KBM-7 (cell line): ENCODE results near the gene MAST4.

Source experiments
- DNase-seq: peaks from one replicate; pipeline ENCODE4 v3.0.0-alpha.2; 2015
- in situ Hi-C: fragments of 300-500 bp; cut with MboI; formaldehyde crosslinking; loops from 2 replicates; pipeline ENCODE4 v1.14.3; 2020; ENCODE audit warnings: low sequenced_read_pairs, low pct_unique_long_range_greater_than_20kb, mixed read lengths

Gene MAST4

GRCh38 chr5:66904189-66904588 lies 308.0 kb downstream of the MAST4 start:
- no peak for DNase-seq
- in situ Hi-C loops = no loop called here

- DNase-seq = no peak
- in situ Hi-C loops = no loop called here
Measured at GRCh38 chr5:66906021-66906420, 309.8 kb downstream of the MAST4 start.

GRCh38 chr5:66908230-66908629 lies 312.0 kb downstream of the MAST4 start:
- in situ Hi-C loops = no loop called here
- no peak for DNase-seq

- DNase-seq = no peak
- in situ Hi-C loops = no loop called here
Measured at GRCh38 chr5:66909364-66909763, 313.2 kb downstream of the MAST4 start.

GRCh38 chr5:66912787-66913186 lies 316.6 kb downstream of the MAST4 start:
- in situ Hi-C loops = no loop called here
- no peak for DNase-seq

- DNase-seq = no peak
- in situ Hi-C loops = no loop called here
Measured at GRCh38 chr5:66915531-66915930, 319.3 kb downstream of the MAST4 start.

- in situ Hi-C loops = no loop called here
- no peak for DNase-seq
Measured at GRCh38 chr5:66922881-66923280, 326.7 kb downstream of the MAST4 start.

- DNase-seq = no peak
- in situ Hi-C loops = no loop called here
Measured at GRCh38 chr5:66923457-66923856, 327.3 kb downstream of the MAST4 start.

GRCh38 chr5:66923922-66924321 lies 327.7 kb downstream of the MAST4 start:
- in situ Hi-C loops = no loop called here
- no peak for DNase-seq

- in situ Hi-C loops = no loop called here
Measured at GRCh38 chr5:66927140-66927539, 330.9 kb downstream of the MAST4 start.

GRCh38 chr5:66929281-66929680 lies 333.1 kb downstream of the MAST4 start:
- in situ Hi-C loops = no loop called here
- DNase-seq = no peak

More at GRCh38 chr5:66927140-66927539, 330.9 kb downstream of the MAST4 start:
- no peak for DNase-seq

- in situ Hi-C loops = no loop called here
- DNase-seq = no peak
Measured at GRCh38 chr5:66929995-66930394, 333.8 kb downstream of the MAST4 start.

- no peak for DNase-seq
Measured at GRCh38 chr5:66931651-66932050, 335.5 kb downstream of the MAST4 start.

GRCh38 chr5:66932457-66932856 lies 336.3 kb downstream of the MAST4 start:
- DNase-seq = no peak
- in situ Hi-C loops = no loop called here

More at GRCh38 chr5:66931651-66932050, 335.5 kb downstream of the MAST4 start:
- in situ Hi-C loops = no loop called here

GRCh38 chr5:66933066-66933465 lies 336.9 kb downstream of the MAST4 start:
- in situ Hi-C loops = no loop called here
- no peak for DNase-seq

- in situ Hi-C loops = no loop called here
- DNase-seq = no peak
Measured at GRCh38 chr5:66939094-66939493, 342.9 kb downstream of the MAST4 start.

GRCh38 chr5:66945389-66946349 lies 349.5 kb downstream of the MAST4 start:
- DNase-seq = no peak
- in situ Hi-C loops = no loop called here

GRCh38 chr5:66947458-66947857 lies 351.3 kb downstream of the MAST4 start:
- DNase-seq = no peak
- in situ Hi-C loops = no loop called here

GRCh38 chr5:66949066-66949465 lies 352.9 kb downstream of the MAST4 start:
- DNase-seq = no peak
- in situ Hi-C loops = no loop called here

GRCh38 chr5:66952153-66952552 lies 356.0 kb downstream of the MAST4 start:
- in situ Hi-C loops = no loop called here
- DNase-seq = no peak

GRCh38 chr5:66956439-66956838 lies 360.2 kb downstream of the MAST4 start:
- no peak for DNase-seq
- in situ Hi-C loops = no loop called here
